Neural progenitor cell (in vitro differentiated cells): Measurements from ENCODE around the gene OPCML.

Source experiments
- EZH2 ChIP-seq: fragments of 200-600 bp; sonication (generic); IDR thresholded peaks from 2 replicates; pipeline ENCODE4 v1.6.1; 2017; ENCODE audit warnings: antibody characterized with exemption, mild to moderate bottlenecking, moderate library complexity
- TF ChIP-seq, protein P1 (sequence below): fragments of 200-600 bp; sonication (generic); IDR thresholded peaks from 2 replicates; pipeline ENCODE4 v1.5.1; 2017; ENCODE audit warnings: antibody characterized with exemption, mild to moderate bottlenecking

- TF ChIP-seq, protein P1, sequence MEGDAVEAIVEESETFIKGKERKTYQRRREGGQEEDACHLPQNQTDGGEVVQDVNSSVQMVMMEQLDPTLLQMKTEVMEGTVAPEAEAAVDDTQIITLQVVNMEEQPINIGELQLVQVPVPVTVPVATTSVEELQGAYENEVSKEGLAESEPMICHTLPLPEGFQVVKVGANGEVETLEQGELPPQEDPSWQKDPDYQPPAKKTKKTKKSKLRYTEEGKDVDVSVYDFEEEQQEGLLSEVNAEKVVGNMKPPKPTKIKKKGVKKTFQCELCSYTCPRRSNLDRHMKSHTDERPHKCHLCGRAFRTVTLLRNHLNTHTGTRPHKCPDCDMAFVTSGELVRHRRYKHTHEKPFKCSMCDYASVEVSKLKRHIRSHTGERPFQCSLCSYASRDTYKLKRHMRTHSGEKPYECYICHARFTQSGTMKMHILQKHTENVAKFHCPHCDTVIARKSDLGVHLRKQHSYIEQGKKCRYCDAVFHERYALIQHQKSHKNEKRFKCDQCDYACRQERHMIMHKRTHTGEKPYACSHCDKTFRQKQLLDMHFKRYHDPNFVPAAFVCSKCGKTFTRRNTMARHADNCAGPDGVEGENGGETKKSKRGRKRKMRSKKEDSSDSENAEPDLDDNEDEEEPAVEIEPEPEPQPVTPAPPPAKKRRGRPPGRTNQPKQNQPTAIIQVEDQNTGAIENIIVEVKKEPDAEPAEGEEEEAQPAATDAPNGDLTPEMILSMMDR = no peak
- no peak for TF ChIP-seq EZH2
Observed at GRCh38 chr11:132976115-132976514, 556.2 kb downstream of the OPCML start.
